OCI-LY3 (cell line): Measurements from ENCODE around the gene EXD2.

Experiments
- H2AFZ ChIP-seq: fragments of 200-600, 300-600 bp; shearing (Covaris generic); 2 replicates; pipeline ENCODE4 v1.6.0; 2014; ENCODE audit warnings: antibody characterized with exemption, low read depth, low read length
- H3K27ac ChIP-seq: fragments of 200-600, 300-600 bp; sonication (generic); 2 replicates; pipeline ENCODE4 v1.5.1; 2014; ENCODE audit warnings: mild to moderate bottlenecking, low read length, moderate library complexity, mixed read lengths
- H3K27me3 ChIP-seq: fragments of 200-600, 300-600 bp; sonication (generic); 2 replicates; pipeline ENCODE4 v1.6.1; 2014; ENCODE audit warnings: low read depth, low read length, mixed read lengths
- H3K36me3 ChIP-seq: fragments of 200-600, 300-600 bp; sonication (generic); replicated peaks from 2 replicates; pipeline ENCODE3; 2014; ENCODE audit warnings: low read depth, low read length, mixed read lengths
- H3K4me1 ChIP-seq: fragments of 300-600, 200-600 bp; sonication (generic); 2 replicates; pipeline ENCODE4 v1.6.1; 2014; ENCODE audit warnings: low read length, mixed read lengths
- H3K4me2 ChIP-seq: fragments of 200-600, 300-600 bp; sonication (generic); 2 replicates; pipeline ENCODE4 v1.6.1; 2014; ENCODE audit warnings: low read length, mixed read lengths
- H3K4me3 ChIP-seq: fragments of 300-600, 200-600 bp; sonication (generic); 2 replicates; pipeline ENCODE4 v1.5.1; 2014; ENCODE audit warnings: antibody characterized with exemption, mild to moderate bottlenecking, low read length, moderate library complexity
- H3K79me2 ChIP-seq: fragments of 300-600, 200-600 bp; shearing (Covaris generic); 2 replicates; pipeline ENCODE4 v1.6.1; 2014; ENCODE audit warnings: mild to moderate bottlenecking, low read length, mixed read lengths
- H3K9ac ChIP-seq: fragments of 300-600, 200-600 bp; shearing (Covaris generic); 2 replicates; pipeline ENCODE4 v1.6.0; 2014; ENCODE audit warnings: mild to moderate bottlenecking, low read length, moderate library complexity
- H3K9me3 ChIP-seq: fragments of 200-600, 300-600 bp; shearing (Covaris generic); 2 replicates; pipeline ENCODE4 v1.6.1; 2014; ENCODE audit warnings: low read length, mixed read lengths; ENCODE audit not compliant: insufficient read depth
- H4K20me1 ChIP-seq: fragments of 200-600, 300-600 bp; sonication (generic); 2 replicates; pipeline ENCODE4 v1.6.1; 2016; ENCODE audit warnings: low read length, mixed read lengths; ENCODE audit not compliant: insufficient read depth
- CTCF ChIP-seq: fragments of 200-600, 300-600 bp; sonication (generic); IDR thresholded peaks from 2 replicates; pipeline ENCODE4 v1.5.1; 2014; ENCODE audit warnings: antibody characterized with exemption, low read length, low read depth
- EZH2phosphoT487 ChIP-seq: fragments of 200-600 bp; shearing (Covaris generic); IDR thresholded peaks from 2 replicates; pipeline ENCODE4 v1.6.1; 2018; ENCODE audit warnings: antibody characterized with exemption, mixed run types, low read depth

The EXD2 gene

GRCh38 chr14:69235708-69236107 is 44.4 kb downstream of the EXD2 start:
- Histone ChIP-seq H2AFZ (no peak overlapping the region), H3K4me1 (no peaks in the 10 kb centered on the region), H3K27me3 (no peaks in the 10 kb centered on the region), H3K4me2 (no peak overlapping the region), H4K20me1 (no peaks in the 10 kb centered on the region), H3K27ac (no peak overlapping the region), H3K79me2 (no peaks in the 10 kb centered on the region), H3K9ac (no peak overlapping the region), H3K9me3 (no peaks in the 10 kb centered on the region), H3K36me3 (no peaks in the 10 kb centered on the region), H3K4me3 (no peak overlapping the region)
- TF ChIP-seq EZH2phosphoT487 (no peak), CTCF (no peak)

GRCh38 chr14:69237142-69237541 is 45.8 kb downstream of the EXD2 start:
- H2AFZ ChIP-seq, result no peak overlapping the region
- H3K4me2 ChIP-seq, result no peak overlapping the region
- H3K9ac ChIP-seq, result no peak overlapping the region
- H3K27ac ChIP-seq, result no peak overlapping the region
- no peak for TF ChIP-seq CTCF
- TF ChIP-seq EZH2phosphoT487, result no peak
- H4K20me1 ChIP-seq, result no peaks in the 10 kb centered on the region
- no peaks in the 10 kb centered on the region for H3K4me1 ChIP-seq
- H3K27me3 ChIP-seq, result no peaks in the 10 kb centered on the region
- H3K4me3 ChIP-seq, result no peak overlapping the region
- H3K36me3 ChIP-seq, result no peaks in the 10 kb centered on the region
- H3K9me3 ChIP-seq, result no peaks in the 10 kb centered on the region
- H3K79me2 ChIP-seq, result no peaks in the 10 kb centered on the region

GRCh38 chr14:69237584-69237983 is 46.3 kb downstream of the EXD2 start:
- no peaks in the 10 kb centered on the region for H3K4me1 ChIP-seq
- H3K4me2 ChIP-seq, result no peak overlapping the region
- H4K20me1 ChIP-seq, result no peaks in the 10 kb centered on the region
- H3K79me2 ChIP-seq, result no peaks in the 10 kb centered on the region
- H3K36me3 ChIP-seq, result no peaks in the 10 kb centered on the region
- H3K27me3 ChIP-seq, result no peaks in the 10 kb centered on the region
- H3K4me3 ChIP-seq, result no peak overlapping the region
- no peak overlapping the region for H3K9ac ChIP-seq
- no peaks in the 10 kb centered on the region for H3K9me3 ChIP-seq
- TF ChIP-seq EZH2phosphoT487 (no peak), CTCF (no peak)
- no peak overlapping the region for H2AFZ ChIP-seq
- no peak overlapping the region for H3K27ac ChIP-seq

GRCh38 chr14:69238883-69239282 is 47.6 kb downstream of the EXD2 start:
- Histone ChIP-seq H3K4me3 (no peak overlapping the region), H3K27me3 (no peaks in the 10 kb centered on the region), H3K4me2 (no peak overlapping the region), H4K20me1 (no peaks in the 10 kb centered on the region), H3K9me3 (no peaks in the 10 kb centered on the region), H3K79me2 (no peaks in the 10 kb centered on the region), H3K27ac (no peak overlapping the region), H3K9ac (no peak overlapping the region), H2AFZ (no peak overlapping the region), H3K36me3 (no peaks in the 10 kb centered on the region), H3K4me1 (peaks cover 6% of the 10 kb centered on the region)
- no peak for TF ChIP-seq CTCF
- no peak for TF ChIP-seq EZH2phosphoT487
